Activated naive CD8-positive, alpha-beta T cell treated with anti-CD3 and anti-CD28 coated beads, Interleukin-2, amount 10 ng/mL, durations not matched to agents 7 days and 5 days (primary cell): ENCODE data around the gene GOT1. TPM values are rescaled to one million over a fixed set of nuclear protein-coding genes. Genes with fewer than 3 reads are reported as not detected.

ENCODE experiments used
- ATAC-seq: fragments of 150-1000 bp; cut with Tn5 transposase; one replicate; pipeline ENCODE4 v1.10.0; 2021; ENCODE audit warnings: low read depth, moderate library complexity
- POLR2A ChIA-PET: fragments of 350-600 bp; sonication (Branson Sonifier 250); formaldehyde crosslinking; loops from one replicate; lab custom pipeline; 2021; ENCODE audit warnings: antibody characterized with exemption; lab: Charles Lee
- DNase-seq: peaks from one replicate; pipeline ENCODE4 v3.0.0; 2021
- H3K27ac Mint-ChIP-seq: one replicate; pipeline ENCODE4 v1.8.0; 2022; ENCODE audit warnings: mild to moderate bottlenecking, mixed read lengths
- H3K27me3 Mint-ChIP-seq: one replicate; pipeline ENCODE4 v1.8.0; 2022; ENCODE audit warnings: mild to moderate bottlenecking, moderate library complexity, mixed read lengths
- H3K36me3 Mint-ChIP-seq: one replicate; pipeline ENCODE4 v1.8.0; 2021; ENCODE audit warnings: mild to moderate bottlenecking, mixed read lengths
- H3K4me1 Mint-ChIP-seq: one replicate; pipeline ENCODE4 v1.8.0; 2021; ENCODE audit warnings: mixed read lengths
- H3K4me3 Mint-ChIP-seq: one replicate; pipeline ENCODE4 v1.8.0; 2022; ENCODE audit warnings: mild to moderate bottlenecking, moderate library complexity, mixed read lengths
- H3K9me3 Mint-ChIP-seq: one replicate; pipeline ENCODE4 v1.8.0; 2021; ENCODE audit warnings: mixed read lengths
- total RNA-seq, 2 experiments: library from RNA; stranded (reverse); gene quantifications; one replicate each; pipeline ENCODE4 v1.2.3, GENCODE V29; 2021

The GOT1 gene
- total RNA-seq, 2 experiments from 2014 or later, result 22.6 to 24.0 TPM

GRCh38 chr10:99374972-99375371 is 55.5 kb downstream of the GOT1 start:
- Mint-ChIP-seq H3K9me3 (no peaks in the 10 kb centered on the region), H3K4me3 (no peak overlapping the region), H3K27ac (no peak overlapping the region), H3K27me3 (peaks cover 67% of the 10 kb centered on the region), H3K36me3 (no peaks in the 10 kb centered on the region), H3K4me1 (peaks cover 11% of the 10 kb centered on the region)
- ATAC-seq, result no peak
- POLR2A ChIA-PET, result no interaction called here
- DNase-seq, result no peak

GRCh38 chr10:99374526-99374925 is 55.9 kb downstream of the GOT1 start:
- H3K27me3 Mint-ChIP-seq, result peaks cover 70% of the 10 kb centered on the region
- ATAC-seq, result no peak
- no peak overlapping the region for H3K4me3 Mint-ChIP-seq
- POLR2A ChIA-PET, result no interaction called here
- DNase-seq, result no peak
- peaks cover 11% of the 10 kb centered on the region for H3K4me1 Mint-ChIP-seq
- H3K9me3 Mint-ChIP-seq, result no peaks in the 10 kb centered on the region
- H3K36me3 Mint-ChIP-seq, result no peaks in the 10 kb centered on the region
- H3K27ac Mint-ChIP-seq, result no peak overlapping the region

DNA sequence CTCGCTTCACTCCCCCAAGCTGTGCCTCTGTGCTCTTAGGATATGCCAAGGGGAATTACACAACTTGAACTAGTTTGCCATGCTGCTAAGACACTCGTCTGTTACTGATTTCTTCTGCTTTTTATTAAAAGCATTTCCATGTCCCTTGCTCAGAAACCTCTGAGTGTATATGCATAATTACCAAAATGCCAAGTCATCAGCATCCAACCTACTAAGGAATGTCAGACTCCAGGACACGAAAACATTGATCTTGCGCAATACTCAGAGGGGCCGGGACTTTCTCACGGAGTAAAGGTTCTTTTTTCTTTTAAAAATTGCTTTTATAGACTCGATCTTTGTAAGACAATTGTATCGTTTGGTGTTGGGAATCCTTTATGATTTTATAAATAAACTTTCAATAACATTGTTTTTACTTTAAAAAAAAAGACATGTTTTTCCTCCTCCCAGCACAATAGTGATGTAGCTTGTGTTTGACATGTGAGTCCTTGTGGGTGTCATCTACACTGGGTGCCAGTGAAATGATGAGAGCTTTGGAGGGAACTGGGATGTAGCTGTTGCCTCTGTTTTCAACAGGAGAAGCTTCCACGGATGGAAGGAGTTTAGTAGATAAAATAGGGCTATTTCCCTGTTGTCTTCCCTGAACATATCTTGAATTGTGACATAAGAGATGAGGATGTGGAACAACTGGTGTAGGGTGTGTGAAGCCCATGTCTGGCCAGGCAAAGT is 57.7 kb downstream of the GOT1 start:
- POLR2A ChIA-PET, result no interaction called here
- Mint-ChIP-seq H3K9me3 (no peaks in the 10 kb centered on the region), H3K27me3 (peaks cover 80% of the 10 kb centered on the region), H3K4me1 (peaks cover 11% of the 10 kb centered on the region), H3K4me3 (no peak overlapping the region), H3K36me3 (no peaks in the 10 kb centered on the region), H3K27ac (no peak overlapping the region)
- ATAC-seq (no peak), DNase-seq (no peak)

DNA sequence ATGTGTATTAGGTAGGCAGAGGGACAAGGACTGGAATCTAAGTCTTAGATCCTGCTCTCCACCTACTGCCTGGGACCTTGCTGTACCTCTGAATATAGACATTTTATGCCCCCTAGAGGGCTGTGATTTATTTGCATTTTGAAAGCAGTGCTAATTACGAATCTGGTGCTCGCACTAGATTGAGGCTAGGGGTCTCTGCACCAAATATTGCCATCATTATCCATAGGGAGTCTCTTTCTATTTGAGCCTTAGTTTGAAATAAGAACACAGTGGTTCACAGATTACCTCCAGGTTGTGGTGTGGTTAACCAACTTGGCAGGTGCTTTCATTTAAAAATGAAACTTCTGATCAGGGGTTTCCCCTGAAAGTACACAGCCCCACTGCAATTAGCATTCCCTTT is 59.4 kb downstream of the GOT1 start:
- H3K27me3 Mint-ChIP-seq, result peaks cover 90% of the 10 kb centered on the region
- no peaks in the 10 kb centered on the region for H3K9me3 Mint-ChIP-seq
- no peak for DNase-seq
- ATAC-seq, result peak; percentile 66
- peaks cover 11% of the 10 kb centered on the region for H3K4me1 Mint-ChIP-seq
- no peaks in the 10 kb centered on the region for H3K36me3 Mint-ChIP-seq
- POLR2A ChIA-PET, result no interaction called here
- H3K27ac Mint-ChIP-seq, result no peak overlapping the region
- H3K4me3 Mint-ChIP-seq, result no peak overlapping the region

DNA sequence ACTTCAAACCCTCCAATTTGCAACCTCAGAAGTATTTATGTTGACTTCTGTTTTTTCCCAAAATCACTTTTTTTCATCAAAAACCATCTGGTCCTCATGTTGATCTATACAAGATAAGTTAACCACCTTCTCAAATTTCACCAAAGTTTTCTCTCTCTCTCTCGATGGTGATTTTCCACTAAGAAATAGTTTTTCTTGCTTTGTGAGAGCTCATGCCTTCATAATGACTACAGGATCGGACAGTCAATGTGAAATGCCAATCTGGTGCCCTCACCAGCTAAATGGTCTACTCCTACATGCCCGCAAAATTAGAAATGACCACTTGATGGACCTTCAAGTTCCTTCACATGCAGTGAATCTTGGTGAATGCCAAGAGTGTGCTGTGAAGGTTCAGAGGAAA is 60.9 kb downstream of the GOT1 start:
- H3K36me3 Mint-ChIP-seq, result no peaks in the 10 kb centered on the region
- DNase-seq (no peak), ATAC-seq (no peak)
- POLR2A ChIA-PET, result no interaction called here
- no peak overlapping the region for H3K27ac Mint-ChIP-seq
- peaks cover 86% of the 10 kb centered on the region for H3K27me3 Mint-ChIP-seq
- no peaks in the 10 kb centered on the region for H3K9me3 Mint-ChIP-seq
- H3K4me1 Mint-ChIP-seq, result peaks cover 11% of the 10 kb centered on the region
- H3K4me3 Mint-ChIP-seq, result no peak overlapping the region

GRCh38 chr10:99369126-99369525 is 61.3 kb downstream of the GOT1 start:
- Mint-ChIP-seq H3K27me3 (peaks cover 84% of the 10 kb centered on the region), H3K36me3 (no peaks in the 10 kb centered on the region)

GRCh38 chr10:99368646-99369045 is 61.8 kb downstream of the GOT1 start:
- Mint-ChIP-seq H3K27me3 (peaks cover 79% of the 10 kb centered on the region), H3K36me3 (no peaks in the 10 kb centered on the region), H3K27ac (no peak overlapping the region), H3K4me3 (no peak overlapping the region), H3K9me3 (no peaks in the 10 kb centered on the region), H3K4me1 (peaks cover 11% of the 10 kb centered on the region)
- DNase-seq (no peak), ATAC-seq (no peak)
- POLR2A ChIA-PET, result no interaction called here

More at GRCh38 chr10:99369126-99369525, 61.3 kb downstream of the GOT1 start:
- no peak overlapping the region for H3K4me3 Mint-ChIP-seq
- no peak for ATAC-seq
- no peak overlapping the region for H3K27ac Mint-ChIP-seq
- DNase-seq, result no peak
- POLR2A ChIA-PET, result no interaction called here
- peaks cover 11% of the 10 kb centered on the region for H3K4me1 Mint-ChIP-seq
- H3K9me3 Mint-ChIP-seq, result no peaks in the 10 kb centered on the region

GRCh38 chr10:99366666-99367065 is 63.8 kb downstream of the GOT1 start:
- Mint-ChIP-seq H3K4me3 (no peak overlapping the region), H3K9me3 (no peaks in the 10 kb centered on the region), H3K36me3 (no peaks in the 10 kb centered on the region), H3K4me1 (peaks cover 11% of the 10 kb centered on the region), H3K27ac (no peak overlapping the region), H3K27me3 (peaks cover 64% of the 10 kb centered on the region)
- POLR2A ChIA-PET, result no interaction called here
- DNase-seq (no peak), ATAC-seq (no peak)

DNA sequence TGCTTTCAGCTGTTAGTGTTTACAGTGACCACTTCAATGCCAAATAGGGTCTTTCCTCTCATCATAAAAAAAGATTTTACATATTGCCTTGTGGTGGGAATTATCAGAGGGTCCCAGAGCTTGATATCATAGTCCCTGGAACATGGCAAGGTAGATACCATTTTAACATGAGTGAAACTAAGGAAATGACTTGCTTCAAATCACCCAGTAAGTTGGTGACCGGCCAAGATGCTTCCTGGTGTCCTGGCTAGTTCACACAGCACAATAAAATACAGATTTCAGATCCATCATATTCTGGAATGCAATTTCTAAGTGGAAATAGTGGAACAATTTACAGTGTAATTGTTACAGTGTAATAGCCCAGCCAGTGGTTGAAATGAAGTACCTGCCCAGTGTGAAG is 64.7 kb downstream of the GOT1 start:
- Mint-ChIP-seq H3K27ac (no peak overlapping the region), H3K9me3 (no peaks in the 10 kb centered on the region), H3K4me3 (no peak overlapping the region), H3K27me3 (peaks cover 56% of the 10 kb centered on the region), H3K4me1 (peaks cover 2% of the 10 kb centered on the region), H3K36me3 (no peaks in the 10 kb centered on the region)
- ATAC-seq (no peak), DNase-seq (no peak)
- POLR2A ChIA-PET, result no interaction called here

DNA sequence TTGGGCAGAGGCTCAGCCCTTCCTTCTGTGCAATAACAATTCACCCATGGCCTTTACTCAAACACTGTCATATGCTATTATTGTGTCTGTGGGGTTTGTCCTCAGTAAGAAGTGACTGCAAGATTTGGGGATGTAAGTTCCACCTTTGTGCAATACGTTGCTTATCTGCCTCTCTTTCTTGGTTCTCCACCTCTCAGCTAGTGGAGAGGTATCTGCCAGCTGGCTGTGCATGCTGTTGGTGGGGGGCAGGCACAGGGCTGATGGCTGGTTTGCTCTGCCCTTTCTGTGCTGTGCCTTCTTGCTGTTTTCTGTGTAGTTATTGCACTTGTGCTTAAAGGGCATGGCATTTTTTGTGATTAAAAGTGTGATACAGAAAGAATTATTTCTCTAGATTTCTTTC is 65.1 kb downstream of the GOT1 start:
- Mint-ChIP-seq H3K4me3 (no peak overlapping the region), H3K4me1 (no peaks in the 10 kb centered on the region), H3K27ac (no peak overlapping the region), H3K27me3 (peaks cover 54% of the 10 kb centered on the region), H3K9me3 (no peaks in the 10 kb centered on the region), H3K36me3 (no peaks in the 10 kb centered on the region)
- DNase-seq, result no peak
- POLR2A ChIA-PET, result no interaction called here
- no peak for ATAC-seq

GRCh38 chr10:99364125-99364524 is 66.3 kb downstream of the GOT1 start:
- H3K36me3 Mint-ChIP-seq, result no peaks in the 10 kb centered on the region
- no peak overlapping the region for H3K27ac Mint-ChIP-seq
- no peak overlapping the region for H3K4me3 Mint-ChIP-seq
- DNase-seq, result no peak
- peaks cover 45% of the 10 kb centered on the region for H3K27me3 Mint-ChIP-seq
- no peak for ATAC-seq
- POLR2A ChIA-PET, result no interaction called here
- no peaks in the 10 kb centered on the region for H3K9me3 Mint-ChIP-seq
- no peaks in the 10 kb centered on the region for H3K4me1 Mint-ChIP-seq

DNA sequence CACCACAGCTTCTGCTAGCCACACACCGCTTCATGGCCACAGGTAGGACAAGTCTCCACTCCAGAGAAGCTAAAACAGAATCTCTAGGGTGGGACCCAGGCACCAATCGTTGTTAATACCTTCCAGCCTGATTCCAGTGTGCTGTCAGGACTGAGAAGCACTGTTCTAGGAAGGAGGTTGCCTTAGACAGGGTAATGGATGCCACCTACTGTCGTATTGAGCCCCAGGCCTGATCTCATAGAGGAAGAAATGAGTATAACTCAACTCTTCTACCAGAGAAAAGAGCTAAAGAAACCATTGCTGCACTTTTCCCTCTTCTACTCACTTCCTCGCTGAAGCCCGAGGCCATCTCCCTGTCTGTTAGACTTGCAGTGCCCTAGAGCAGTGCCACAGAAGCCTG is 69.5 kb downstream of the GOT1 start:
- POLR2A ChIA-PET, result no interaction called here

GRCh38 chr10:99358101-99358500 is 72.3 kb downstream of the GOT1 start:
- ATAC-seq (no peak), DNase-seq (no peak)
- no peaks in the 10 kb centered on the region for H3K36me3 Mint-ChIP-seq
- no peaks in the 10 kb centered on the region for H3K4me1 Mint-ChIP-seq
- no peaks in the 10 kb centered on the region for H3K9me3 Mint-ChIP-seq
- no peak overlapping the region for H3K27ac Mint-ChIP-seq
- H3K27me3 Mint-ChIP-seq, result peaks cover 20% of the 10 kb centered on the region
- no peak overlapping the region for H3K4me3 Mint-ChIP-seq
- POLR2A ChIA-PET, result no interaction called here

More for the DNA sequence above, 69.5 kb downstream of the GOT1 start:
- Mint-ChIP-seq H3K27ac (no peak overlapping the region), H3K27me3 (peaks cover 22% of the 10 kb centered on the region), H3K4me1 (no peaks in the 10 kb centered on the region), H3K4me3 (no peak overlapping the region), H3K9me3 (no peaks in the 10 kb centered on the region), H3K36me3 (no peaks in the 10 kb centered on the region)
- DNase-seq, result no peak
- no peak for ATAC-seq

DNA sequence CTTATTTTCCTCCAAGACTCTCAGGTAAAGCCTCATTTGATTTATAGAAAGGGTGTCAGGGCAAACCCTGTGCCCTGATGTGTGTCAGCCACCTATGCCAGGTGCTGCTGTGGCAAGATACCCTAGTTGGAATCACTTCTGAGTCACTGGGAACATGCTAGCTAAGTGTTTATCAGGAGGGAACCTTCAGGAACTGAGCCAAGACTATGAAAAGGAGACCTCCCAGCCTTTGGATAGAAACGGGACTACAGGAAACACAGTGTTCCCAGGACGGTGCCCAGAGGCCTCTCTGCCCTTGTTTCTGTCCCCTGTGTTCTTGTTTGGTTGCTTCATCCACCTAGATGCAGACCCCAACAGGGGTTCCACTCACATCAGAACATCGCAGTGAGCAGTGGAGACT is 72.7 kb downstream of the GOT1 start:
- Mint-ChIP-seq H3K4me1 (no peaks in the 10 kb centered on the region), H3K27me3 (peaks cover 22% of the 10 kb centered on the region)
- no peak for ATAC-seq

More for the DNA sequence above, 72.7 kb downstream of the GOT1 start:
- POLR2A ChIA-PET, result no interaction called here
- Mint-ChIP-seq H3K36me3 (no peaks in the 10 kb centered on the region), H3K9me3 (no peaks in the 10 kb centered on the region), H3K4me3 (no peak overlapping the region), H3K27ac (no peak overlapping the region)
- DNase-seq, result no peak
